Stimulated activated CD4-positive, alpha-beta T cell treated with anti-CD3 and anti-CD28 coated beads, Interleukin-4, amount 100 ng/mL, for 4 hours (primary cell): ENCODE data around the gene MAN2A1.
"Not testable (repeated sequence)": the region's sequence is repeated elsewhere in the genome, so short reads cannot be mapped to it uniquely, and the experiment has no call there.

Experiments
- DNase-seq, 2 experiments: peaks; one replicate each; pipeline ENCODE4 v3.0.0-alpha.2; 2020

The MAN2A1 gene

DNA sequence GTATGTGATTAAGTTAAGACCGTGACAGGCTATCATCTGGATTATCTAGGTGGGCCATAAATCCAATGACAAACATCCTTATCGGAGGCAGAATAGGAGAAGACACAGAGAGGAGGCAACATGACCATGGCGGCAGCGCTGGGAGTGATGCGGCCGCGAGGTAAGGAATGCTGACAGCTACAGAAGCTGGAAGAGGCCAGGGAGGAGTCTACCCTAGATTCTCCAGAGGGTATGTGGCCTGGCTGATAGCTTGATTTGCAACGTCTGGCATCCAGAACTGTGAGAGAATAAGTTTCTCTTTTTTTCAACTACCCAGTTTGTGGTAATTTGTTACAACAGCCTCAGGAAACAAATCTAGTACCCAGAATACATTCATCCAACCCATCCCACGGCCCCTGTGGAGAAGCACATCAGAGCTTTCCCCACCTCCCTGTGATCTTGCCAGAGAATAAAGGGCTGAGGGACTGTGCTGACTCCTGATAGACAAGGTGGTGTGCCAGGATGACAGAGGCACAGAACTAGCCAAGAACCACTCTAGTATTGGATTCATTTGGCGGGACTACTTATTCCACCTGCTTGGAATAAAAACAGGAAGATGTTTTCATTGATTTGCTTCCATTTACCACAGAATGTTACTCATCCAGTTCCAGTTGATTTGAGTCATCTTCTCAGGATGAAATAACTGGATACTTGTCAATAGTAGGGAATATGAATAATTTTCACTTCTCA, 187.4 kb downstream of the MAN2A1 start:
- no peak for DNase-seq

DNA sequence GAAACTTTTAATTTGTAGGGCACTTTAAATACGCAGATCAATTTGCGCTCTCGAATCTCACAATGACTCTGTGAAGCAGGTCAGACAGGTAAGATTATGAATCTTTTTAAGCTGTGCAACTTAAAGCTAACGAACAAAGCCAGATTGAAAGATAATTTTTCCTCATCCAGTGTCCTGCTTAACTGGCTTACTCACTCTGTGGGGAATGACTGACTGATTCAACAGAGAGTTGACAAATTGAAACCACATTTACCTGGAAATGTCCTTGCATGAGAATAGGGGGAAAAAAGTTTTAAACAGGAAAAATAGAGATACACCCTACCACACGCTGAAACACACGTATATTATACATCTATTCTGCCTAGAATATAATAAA, 187.9 kb downstream of the MAN2A1 start:
- no peak for DNase-seq

DNA sequence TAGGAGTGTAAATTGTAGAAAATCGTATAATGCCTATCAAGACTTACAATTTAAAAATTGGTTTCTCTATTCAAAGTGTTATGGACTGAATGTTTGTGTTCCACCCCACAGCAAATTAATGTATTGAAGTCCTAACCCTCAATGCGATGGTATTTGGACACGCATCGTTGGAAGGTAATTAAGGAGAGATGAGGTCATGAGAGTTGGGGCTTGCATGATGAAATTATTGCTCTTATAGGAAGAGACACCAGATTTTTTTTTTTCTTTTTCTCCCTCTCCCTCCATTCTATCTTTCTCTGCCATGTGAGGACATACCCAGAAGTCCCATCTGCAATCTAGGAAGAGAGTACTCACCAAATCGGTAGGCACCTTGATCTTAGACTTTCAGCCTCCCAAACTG, 189.2 kb downstream of the MAN2A1 start:
- no peak for DNase-seq

DNA sequence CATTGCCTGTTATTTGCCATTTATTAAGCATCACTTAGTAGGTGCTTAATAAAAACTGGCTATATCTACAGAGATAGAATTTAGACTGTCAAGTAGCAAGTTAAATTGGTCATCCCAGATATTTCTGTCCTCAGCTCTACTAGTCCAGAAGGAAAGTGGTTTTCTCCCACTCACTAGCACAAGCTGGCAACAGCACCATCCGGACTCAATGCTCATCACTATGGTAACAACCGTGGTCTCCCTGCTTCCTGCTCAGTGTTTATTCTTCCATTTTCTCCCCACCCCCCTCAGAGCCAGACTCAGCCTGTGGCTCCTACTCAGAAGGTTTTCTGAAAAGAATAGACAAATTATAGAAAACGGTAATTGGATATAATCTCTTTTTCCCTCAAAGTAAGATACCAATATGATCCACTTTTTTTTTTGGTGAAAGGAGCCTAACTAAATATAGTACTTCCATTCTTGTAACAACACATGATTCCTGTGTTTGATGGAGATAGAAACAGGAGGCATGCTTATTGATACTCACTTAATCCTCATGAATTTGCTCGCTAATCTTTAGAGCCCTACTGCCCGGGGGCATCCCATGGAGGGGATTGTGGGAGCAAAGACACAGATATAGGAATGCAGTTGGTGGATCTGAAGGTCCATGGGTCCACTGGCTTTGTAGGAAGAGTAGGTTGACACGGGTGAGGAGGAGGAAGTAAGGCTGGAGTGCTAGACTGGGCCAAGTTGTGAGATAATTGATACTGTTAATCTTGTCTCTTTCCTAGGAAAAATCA, 191.4 kb downstream of the MAN2A1 start:
- DNase-seq, result no peak

DNA sequence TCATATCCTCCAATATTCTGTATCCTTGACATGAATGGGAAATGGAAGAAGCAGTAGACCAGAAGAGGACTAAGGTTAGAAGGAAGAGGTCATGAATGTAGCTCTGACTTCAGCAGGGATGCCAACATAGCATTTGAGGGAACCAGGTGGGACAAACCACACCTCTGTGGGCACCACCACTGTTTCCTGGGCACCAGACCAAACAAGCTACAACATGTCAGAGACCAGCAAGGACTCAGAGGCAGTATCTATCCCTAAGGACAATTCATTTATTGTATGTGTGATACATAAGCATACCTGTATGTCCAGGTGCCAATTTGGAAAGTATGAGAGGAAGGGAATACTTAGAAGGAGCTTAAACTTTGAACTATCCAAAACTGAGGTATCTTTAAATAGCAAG, 192.8 kb downstream of the MAN2A1 start:
- DNase-seq, result no peak

DNA sequence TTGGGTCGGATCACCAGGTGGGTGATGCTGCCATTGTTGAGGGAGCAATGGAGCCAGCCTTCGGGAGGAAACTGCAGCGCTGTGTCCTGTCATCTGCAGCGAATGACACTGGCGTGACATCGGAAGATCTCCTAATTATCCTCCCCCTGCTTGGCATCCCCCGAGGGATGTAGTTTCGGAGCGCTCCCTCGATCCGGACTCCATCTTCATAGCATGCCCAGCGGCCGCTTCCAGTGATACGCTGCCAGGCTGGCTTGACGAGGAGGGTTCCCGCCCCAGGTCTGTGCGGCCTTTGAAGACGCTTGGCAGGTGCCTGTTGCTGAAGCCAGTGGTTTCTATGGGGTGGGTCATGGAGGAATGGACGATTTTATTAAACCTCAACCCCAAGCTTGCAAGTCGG, 194.9 kb downstream of the MAN2A1 start:
- DNase-seq, result no peak

DNA sequence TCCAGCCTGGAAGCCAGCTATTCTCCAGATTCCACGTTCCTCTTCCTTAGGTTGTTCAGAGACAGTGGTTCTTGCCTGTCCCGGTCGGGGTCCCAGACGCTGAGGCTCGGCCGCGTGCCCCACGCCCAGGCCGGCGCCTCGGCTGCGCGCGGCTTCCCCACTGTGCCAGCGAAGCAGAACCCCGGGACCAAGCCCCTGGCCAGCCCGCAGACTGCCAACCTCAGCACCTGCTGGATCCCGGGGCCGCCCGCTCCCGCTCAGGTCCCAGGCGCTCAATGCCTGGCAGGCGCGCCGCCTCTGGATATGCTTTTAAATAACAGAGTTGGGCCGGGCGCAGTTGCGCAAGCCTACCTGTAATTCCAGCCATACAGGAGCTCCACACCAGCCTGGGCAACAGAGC, 195.5 kb downstream of the MAN2A1 start:
- DNase-seq, result no peak

DNA sequence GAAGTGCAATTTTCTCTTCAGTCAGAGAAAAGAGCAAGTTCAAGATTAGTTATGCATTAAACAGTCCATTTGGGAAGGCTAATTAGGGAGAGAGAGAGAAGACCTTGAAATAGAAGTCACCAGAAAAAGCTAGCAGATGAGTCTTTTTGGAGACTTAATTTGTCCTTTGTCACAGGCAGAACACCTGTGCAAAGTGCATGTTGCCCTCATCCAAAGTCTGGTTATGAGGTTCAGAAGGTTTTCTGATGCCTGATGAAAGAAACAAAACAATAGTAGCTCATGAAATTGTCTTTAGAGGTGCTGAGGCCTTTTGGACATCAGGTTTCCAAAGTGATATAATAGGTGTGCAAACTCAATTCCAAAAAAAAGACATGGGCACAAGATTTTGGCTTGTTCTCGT, 199.3 kb downstream of the MAN2A1 start:
- no peak for DNase-seq

DNA sequence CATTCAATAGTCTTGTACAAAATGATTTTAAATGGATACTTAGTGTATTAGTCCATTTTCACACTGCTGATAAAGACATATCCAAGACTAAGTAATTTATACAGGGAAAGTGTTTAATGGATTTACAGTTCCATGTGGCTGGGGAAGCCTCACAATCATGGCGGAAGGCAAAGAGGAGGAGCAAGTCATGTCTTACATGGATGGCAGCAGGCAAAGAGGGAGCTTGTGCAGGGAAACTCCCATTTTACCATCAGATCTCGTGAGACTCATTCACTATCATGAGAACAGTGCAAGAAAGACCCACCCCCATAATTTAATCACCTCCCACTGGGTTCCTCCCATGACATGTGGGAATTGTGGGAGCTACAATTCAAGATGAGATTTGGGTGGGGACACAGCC, 203.5 kb downstream of the MAN2A1 start:
- not testable (repeated sequence) for DNase-seq

DNA sequence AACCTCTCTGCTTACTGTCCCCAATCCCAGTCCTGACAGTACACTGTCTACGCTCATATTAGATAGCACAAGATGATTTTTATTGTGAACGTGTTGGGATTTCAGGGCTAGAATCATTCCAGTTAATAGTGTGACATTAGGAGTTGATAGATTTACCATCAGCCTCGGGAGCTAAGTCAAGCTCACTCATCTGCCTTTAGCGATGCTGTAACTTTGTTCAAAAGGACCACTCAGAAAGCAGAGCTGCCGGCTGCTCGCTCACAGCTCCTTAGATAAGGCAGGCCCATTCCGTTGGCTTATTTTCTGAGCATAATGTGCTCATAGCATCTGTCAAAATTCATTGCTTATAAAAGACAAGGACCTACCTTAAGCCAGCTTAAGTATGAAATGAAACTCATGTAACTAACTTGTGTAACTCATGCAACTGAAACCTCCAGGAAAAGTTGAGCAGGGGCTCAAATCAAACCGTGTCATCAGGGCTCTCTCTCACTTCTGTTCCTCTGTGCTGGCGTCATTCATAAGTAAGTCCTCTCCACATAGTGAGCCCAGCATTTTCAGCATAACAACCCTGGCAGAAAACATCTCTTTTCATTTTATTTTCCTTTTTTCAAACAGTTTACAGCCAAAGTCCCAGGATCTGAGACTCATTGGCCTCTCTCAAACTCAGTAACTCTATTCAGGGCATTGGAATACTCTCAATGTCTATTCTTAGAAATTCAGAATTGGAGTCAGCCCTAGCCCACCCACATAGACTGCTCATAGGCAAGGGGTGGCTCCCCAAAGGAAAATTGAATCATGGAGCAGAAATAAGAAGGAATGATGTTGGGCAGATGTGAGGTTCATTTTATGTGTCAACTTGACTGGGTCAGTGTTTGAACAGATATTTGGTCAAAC, 208.8 kb downstream of the MAN2A1 start:
- DNase-seq, result no peak

DNA sequence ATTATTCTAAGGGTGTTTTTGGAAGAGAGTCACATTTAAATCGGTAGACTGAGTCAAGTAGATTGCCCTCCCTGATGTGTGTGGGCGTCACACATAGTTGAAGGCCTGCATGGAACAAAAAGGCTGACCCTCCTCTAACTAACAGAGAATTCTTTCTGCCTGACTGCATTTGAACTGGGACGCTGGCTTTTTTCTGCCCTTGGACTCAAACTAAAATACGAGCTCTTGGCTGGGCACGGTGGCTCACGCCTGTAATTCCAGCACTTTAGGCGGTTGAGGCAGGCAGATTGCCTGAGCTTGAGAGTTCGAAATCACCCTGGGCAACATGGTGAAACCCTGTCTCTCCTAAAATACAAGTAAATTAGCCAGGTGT, 209.4 kb downstream of the MAN2A1 start:
- no peak for DNase-seq

DNA sequence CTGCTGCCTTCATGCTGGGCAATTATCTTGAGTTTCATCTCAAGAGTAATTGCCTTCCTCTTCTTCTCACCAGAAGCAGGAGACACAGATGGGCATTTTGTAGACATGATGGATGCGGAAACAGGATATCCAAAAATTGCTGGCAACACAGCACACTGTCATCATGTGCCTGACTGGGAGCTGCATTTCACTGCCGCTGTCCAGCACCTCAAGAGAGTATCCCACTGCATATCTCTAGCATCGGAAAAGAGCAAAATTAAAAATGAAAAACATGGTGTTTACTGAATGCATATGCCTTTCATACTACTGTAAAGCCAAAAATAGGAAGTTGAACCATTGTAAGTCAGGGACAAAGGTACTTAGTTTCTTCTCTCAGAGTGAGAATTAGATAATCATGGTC, 210.7 kb downstream of the MAN2A1 start:
- no peak for DNase-seq

DNA sequence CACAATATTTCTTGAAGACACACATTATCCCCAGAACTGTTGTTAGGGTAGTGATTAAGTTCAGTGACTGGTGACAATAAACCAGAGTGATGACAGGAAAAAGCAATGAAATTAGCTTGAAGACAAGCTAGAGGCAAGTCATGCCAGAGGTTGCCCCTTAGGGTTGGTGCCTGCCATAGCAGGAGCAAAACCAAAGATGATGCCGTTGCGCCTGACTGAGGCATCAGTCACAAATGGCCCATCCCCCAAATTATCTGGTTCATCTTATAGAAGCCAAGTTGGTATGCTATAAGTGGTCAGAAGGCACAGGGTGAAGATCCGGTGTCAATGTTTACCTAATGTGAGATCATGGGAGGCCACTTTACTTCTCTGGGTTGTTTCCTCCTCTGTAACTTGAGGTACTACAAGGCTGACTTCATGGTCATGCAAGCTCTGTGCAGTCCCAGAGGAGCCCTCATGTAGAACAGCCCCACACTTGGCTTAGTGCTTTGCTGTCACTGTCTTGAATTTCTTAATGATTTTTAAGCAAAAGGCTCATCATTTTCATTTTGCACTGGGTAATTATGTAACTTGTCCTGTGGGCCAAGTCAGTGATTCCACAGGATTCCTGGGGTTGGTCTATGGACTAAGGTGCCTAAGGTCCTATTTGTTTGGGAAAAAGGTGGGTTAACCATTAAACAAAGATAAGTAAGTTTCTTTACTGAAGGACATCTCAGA, 211.3 kb downstream of the MAN2A1 start:
- DNase-seq, result no peak

DNA sequence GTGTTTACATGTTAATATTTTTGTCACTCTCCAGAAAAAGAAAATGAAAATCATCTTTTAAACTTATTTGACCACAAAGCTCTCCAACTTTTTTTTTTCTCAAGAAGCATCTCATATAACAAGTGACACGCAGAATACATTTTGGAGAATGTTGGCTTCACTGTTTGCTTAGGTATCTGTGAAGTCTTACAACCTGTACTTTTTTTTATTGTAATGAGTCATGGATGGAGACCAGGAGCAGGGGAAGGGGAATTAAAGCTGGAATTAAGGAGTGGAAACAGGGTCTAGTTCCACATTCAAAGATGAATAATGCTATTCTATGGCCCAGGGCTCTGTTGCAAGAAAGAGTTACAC, 211.9 kb downstream of the MAN2A1 start:
- DNase-seq, result no peak

DNA sequence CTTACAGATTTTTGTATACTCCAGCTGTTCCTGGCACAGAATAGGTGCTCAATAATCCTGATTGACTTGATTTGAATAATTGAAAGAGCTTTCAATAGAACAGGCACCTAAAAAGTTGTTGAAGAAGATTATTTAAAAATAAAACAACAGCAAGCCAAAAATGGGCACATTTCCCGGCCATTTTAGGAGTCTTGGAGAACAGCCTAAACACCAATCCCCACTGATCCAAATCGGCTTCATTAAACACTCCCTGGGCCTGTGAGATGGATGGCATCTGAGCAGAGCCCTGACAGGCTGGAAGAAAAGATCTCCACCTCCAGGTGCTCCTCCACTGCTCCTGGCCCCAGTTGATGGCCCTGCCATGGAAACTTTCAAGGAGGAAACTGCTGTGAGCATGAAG, 213.3 kb downstream of the MAN2A1 start:
- DNase-seq, result no peak

DNA sequence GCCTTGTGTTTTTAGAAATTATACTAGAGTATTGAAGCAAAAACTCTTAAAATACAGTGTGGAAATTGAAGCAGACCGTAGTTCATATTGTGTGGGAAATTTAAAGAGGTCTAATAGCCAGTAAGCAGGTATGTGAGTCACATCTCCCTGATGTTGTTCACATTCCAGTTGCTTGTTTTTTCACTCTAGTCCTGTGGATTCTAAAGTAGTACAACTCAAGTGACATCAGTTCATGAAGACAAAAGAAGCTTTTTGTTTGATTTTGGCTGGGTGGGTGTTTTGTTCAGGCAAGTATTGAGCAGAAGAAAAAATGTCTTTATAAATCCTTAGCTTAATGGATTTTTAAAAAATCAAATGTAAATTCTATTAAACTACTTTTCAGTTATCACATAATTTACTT, 216.2 kb downstream of the MAN2A1 start:
- no peak for DNase-seq

DNA sequence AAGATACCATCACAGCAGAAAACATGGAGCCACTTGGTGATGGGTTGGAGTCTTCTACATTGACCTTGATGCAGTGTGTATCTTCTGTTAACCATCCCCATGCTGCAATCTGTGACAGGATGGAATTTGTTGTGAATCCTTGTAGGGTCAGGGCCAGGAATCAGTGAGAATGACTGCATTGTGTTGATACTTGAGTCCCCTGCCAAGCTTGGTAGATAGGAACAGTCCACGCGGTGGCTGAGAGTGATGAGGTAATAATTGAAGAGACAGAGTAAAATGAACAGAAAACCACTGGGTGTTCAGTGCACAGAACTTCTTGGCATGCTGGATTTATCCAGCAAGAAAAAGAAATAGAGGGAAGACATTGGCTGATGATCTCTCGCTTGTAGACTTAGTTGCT, 217.5 kb downstream of the MAN2A1 start:
- no peak for DNase-seq

DNA sequence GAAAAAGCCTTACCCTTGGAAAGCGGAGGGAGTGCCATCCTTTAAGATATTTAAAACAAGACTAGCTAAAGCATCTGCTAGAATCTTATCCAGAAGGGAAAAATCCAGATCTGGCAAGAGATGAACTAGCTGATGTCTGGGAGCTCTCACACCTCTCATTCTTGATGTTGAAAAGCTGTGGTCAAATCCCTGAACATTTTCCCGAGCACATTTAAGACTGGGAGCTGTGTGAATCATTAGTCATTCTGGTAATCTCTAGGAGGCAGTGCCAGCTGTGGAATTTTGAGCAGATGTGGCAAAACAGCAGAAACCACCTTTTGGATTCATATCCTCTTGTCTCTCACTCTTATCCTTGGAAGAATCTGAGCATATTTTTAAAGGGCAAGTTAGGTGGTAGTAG, 218.0 kb downstream of the MAN2A1 start:
- DNase-seq, result no peak

DNA sequence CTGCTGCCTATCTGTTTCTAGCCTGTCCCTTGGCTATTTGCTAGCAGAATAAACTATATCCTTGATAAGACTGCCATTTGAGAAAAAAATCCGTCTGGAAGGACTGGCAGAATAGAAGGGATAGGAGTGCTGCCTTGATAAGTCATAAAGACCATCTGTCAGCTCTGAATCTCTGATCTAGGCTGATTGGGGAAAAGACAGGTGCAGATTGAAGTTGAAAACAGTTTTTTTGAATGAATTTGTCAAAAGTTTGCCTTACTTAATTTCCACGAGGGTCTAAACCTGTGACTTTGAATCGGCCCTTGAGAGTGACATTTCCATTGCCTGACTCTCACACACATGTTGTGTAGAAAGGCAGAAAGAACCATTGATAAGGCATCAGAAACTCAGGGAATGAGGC, 218.6 kb downstream of the MAN2A1 start:
- no peak for DNase-seq

DNA sequence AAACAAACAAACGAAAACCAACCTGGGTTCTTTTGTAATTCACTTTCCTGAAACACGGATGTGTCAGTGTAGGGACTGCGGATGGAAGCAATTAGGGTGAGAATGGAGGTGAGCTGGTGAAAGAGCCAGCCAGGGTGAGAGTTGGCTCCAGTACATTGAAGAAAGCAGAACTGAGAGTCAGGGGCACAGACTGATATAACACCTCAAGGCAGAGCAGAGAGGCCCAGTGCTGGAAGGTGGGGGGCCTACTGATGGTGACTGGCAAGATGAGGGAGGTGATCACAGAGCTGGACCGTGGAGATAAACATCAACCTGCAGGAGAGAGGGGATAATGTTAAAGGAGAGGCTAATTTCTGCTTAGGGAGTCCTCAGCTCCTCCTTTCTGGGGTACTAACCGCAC, 221.1 kb downstream of the MAN2A1 start:
- no peak for DNase-seq

DNA sequence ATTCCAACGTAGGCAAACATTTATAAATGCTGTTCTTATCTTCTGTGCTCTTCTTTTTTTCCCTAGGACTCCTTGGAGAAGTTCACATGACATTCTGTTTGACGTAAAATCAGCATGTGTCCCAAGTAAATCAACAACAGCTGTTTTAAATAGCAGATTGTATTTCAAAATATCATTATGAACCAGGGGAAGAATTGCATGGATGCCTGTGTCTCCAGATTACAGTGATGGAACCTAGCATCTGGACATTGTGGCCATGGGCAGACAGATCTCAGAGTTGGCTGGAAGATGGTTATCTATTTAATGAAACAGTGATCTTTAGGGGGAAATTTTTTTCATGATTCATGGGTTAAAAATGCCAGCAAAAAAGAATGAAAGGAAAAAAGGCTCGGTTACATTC, 222.0 kb downstream of the MAN2A1 start:
- DNase-seq, result no peak

DNA sequence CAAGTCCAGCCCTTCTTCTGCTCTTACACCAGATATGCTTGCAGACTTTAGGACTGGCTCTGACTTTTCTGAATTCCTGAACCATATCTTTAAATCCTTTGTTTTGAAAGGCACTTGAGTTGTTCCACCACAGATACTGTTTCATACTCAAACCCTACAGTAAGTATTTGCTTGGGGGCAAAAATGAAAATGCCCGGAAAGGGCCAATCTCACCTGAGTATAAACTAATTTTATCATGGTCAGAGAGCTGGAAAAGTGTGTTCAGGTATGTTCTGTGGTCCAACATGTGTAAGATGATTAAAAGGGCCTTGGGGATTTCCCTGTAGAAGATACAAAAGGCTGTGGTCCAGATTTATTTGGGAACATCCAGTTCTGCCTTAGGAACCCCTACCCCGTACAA, 225.2 kb downstream of the MAN2A1 start:
- DNase-seq, result no peak

DNA sequence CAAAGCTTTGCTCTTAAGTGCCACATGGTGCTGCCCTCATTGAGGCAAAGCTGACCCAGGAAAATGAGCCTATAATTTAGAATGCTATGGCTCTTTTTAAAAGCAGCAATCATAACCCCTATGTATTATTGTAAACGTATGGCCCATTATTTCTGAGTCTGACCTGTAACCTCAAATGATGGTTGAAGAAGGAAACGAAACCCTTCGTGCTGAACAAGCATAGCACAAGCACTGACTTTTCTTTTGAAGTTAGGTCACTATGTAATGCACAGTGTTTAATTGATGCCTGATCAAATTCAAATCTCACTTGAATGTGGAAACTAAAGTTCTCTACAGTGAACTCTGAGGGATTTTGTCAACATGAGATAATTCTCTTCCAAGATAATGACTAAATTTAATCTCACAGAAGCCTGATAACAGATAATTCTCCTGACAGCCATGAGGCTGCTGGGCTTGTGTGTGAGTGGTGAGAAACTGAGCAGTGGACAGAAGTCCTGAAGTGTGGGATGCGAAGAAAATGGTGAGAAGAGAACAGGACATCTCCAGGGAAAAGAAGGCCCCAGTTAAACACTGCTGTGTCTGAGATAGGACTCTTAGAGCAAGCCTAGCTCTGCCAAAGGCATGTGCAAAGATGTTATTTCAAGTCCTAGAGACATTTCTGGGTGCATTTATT, 226.9 kb downstream of the MAN2A1 start:
- DNase-seq, result no peak
